SK-N-SH (cell line): ENCODE results near the gene NME3. TPM values are rescaled to one million over a fixed set of nuclear protein-coding genes. Genes with fewer than 3 reads are reported as not detected.

ENCODE experiments used
- CTCF ChIA-PET: fragments of 300-600, 350-600 bp; formaldehyde crosslinking; extraction: SDS; loops from one replicate; lab custom pipeline; 2021; lab: Yijun Ruan, JAX
- POLR2A ChIA-PET: fragments of 350-600 bp; sonication (Branson Sonifier 250); formaldehyde crosslinking; extraction: SDS; loops from one replicate; lab custom pipeline; 2020; ENCODE audit warnings: antibody characterized with exemption, inconsistent platforms; lab: Yijun Ruan, JAX
- DNase-seq: peaks from one replicate; pipeline ENCODE4 v3.0.0; 2012
- H2AFZ ChIP-seq: fragments of 200-600 bp; sonication (generic); 2 replicates; pipeline ENCODE4 v1.8.1; 2016; ENCODE audit warnings: antibody characterized with exemption, mild to moderate bottlenecking, low read depth
- H3F3A ChIP-seq: fragments of 200-600 bp; sonication (generic); replicated peaks from 2 replicates; pipeline ENCODE3; 2016; ENCODE audit warnings: antibody characterized with exemption, mild to moderate bottlenecking; ENCODE audit not compliant: insufficient read depth
- H3K27ac ChIP-seq, 2 experiments: fragments of 200-500 bp in 1 of 2; fragments of 200-600 bp in 1 of 2; sonication (Bioruptor generic) in 1 of 2; sonication (generic), shearing (Covaris generic) in 1 of 2; 2 replicates each; pipeline versions ENCODE4 v1.5.1 to v1.6.1; 2014 to 2016; ENCODE audit warnings: low read depth in 2 of 2, inconsistent platforms in 1 of 2, low read length in 1 of 2, mild to moderate bottlenecking in 1 of 2, mixed read lengths in 1 of 2
- H3K27me3 ChIP-seq: fragments of 200-600 bp; sonication (generic), shearing (Covaris generic); 2 replicates; pipeline ENCODE4 v1.6.1; 2016; ENCODE audit warnings: mixed run types; ENCODE audit not compliant: insufficient read depth
- H3K36me3 ChIP-seq, 2 experiments: fragments of 200-500 bp in 1 of 2; fragments of 200-600 bp in 1 of 2; sonication (Bioruptor generic) in 1 of 2; sonication (generic) in 1 of 2; replicated peaks in 1 of 2; 2 replicates each; pipeline versions ENCODE3 to v1.5.1; 2014 to 2016; ENCODE audit warnings: low read length in 1 of 2, mild to moderate bottlenecking in 1 of 2; ENCODE audit not compliant: insufficient read depth in 2 of 2, control insufficient read depth in 1 of 2
- H3K4me1 ChIP-seq, 2 experiments: fragments of 200-500 bp in 1 of 2; fragments of 200-600 bp in 1 of 2; sonication (Bioruptor generic) in 1 of 2; sonication (generic), shearing (Covaris generic) in 1 of 2; 2 replicates each; pipeline versions ENCODE4 v1.5.1 to v1.6.1; 2014 to 2016; ENCODE audit warnings: low read depth in 1 of 2, low read length in 1 of 2, mixed run types in 1 of 2; ENCODE audit not compliant: insufficient read depth in 2 of 2, control insufficient read depth in 1 of 2
- H3K4me2 ChIP-seq: fragments of 200-600 bp; sonication (generic), shearing (Covaris generic); 2 replicates; pipeline ENCODE4 v1.6.1; 2017; ENCODE audit warnings: mixed run types
- H3K4me3 ChIP-seq, 2 experiments: fragments of 200-500 bp in 1 of 2; fragments of 200-600 bp in 1 of 2; sonication (Bioruptor generic) in 1 of 2; sonication (generic), shearing (Covaris generic) in 1 of 2; 2 replicates each; pipeline versions ENCODE4 v1.5.1 to v1.8.1; 2014 to 2016; ENCODE audit warnings: low read depth in 2 of 2, inconsistent platforms in 1 of 2, low read length in 1 of 2, mild to moderate bottlenecking in 1 of 2, mixed read lengths in 1 of 2, moderate library complexity in 1 of 2
- H3K79me2 ChIP-seq: fragments of 200-600 bp; sonication (generic); 2 replicates; pipeline ENCODE4 v1.8.1; 2017; ENCODE audit warnings: mild to moderate bottlenecking; ENCODE audit not compliant: insufficient read depth
- H3K9ac ChIP-seq: fragments of 200-600 bp; sonication (generic); 2 replicates; pipeline ENCODE4 v1.6.1; 2017; ENCODE audit warnings: mixed run types
- H3K9me2 ChIP-seq: fragments of 200-600 bp; sonication (generic); 2 replicates; pipeline ENCODE4 v1.6.1; 2017; ENCODE audit warnings: mixed run types
- H3K9me3 ChIP-seq: fragments of 200-600 bp; sonication (generic); 2 replicates; pipeline ENCODE4 v1.6.1; 2017; ENCODE audit warnings: mixed run types, mild to moderate bottlenecking, moderate library complexity
- H4K20me1 ChIP-seq: fragments of 200-600 bp; sonication (generic); 2 replicates; pipeline ENCODE4 v1.6.1; 2017; ENCODE audit warnings: mild to moderate bottlenecking, mixed run types; ENCODE audit not compliant: insufficient read depth
- CHD2 ChIP-seq: fragments of 150-350 bp; IDR thresholded peaks from 2 replicates; pipeline ENCODE4 v1.6.1; 2018; ENCODE audit warnings: low read length; ENCODE audit not compliant: partially characterized antibody
- EZH2phosphoT487 ChIP-seq: fragments of 200-600 bp; sonication (generic); IDR thresholded peaks from 2 replicates; pipeline ENCODE4 v1.6.1; 2017; ENCODE audit warnings: low read depth, mixed run types, mild to moderate bottlenecking, antibody characterized with exemption, moderate library complexity, borderline replicate concordance
- FOSL2 ChIP-seq: IDR thresholded peaks from 2 replicates; pipeline ENCODE4 v1.4.0; 2012; ENCODE audit warnings: low read depth, mild to moderate bottlenecking, moderate library complexity, borderline replicate concordance
- GABPA ChIP-seq: IDR thresholded peaks from 2 replicates; pipeline ENCODE4 v1.4.0; 2012; ENCODE audit warnings: low read depth, mild to moderate bottlenecking
- MAX ChIP-seq: IDR thresholded peaks from 2 replicates; pipeline ENCODE4 v1.4.0; 2012; ENCODE audit warnings: low read depth
- MEF2A ChIP-seq: IDR thresholded peaks from 2 replicates; pipeline ENCODE4 v1.4.0; 2012; ENCODE audit warnings: low read depth, borderline replicate concordance
- MXI1 ChIP-seq: IDR thresholded peaks from 2 replicates; pipeline ENCODE4 v1.6.1; 2012; ENCODE audit warnings: mild to moderate bottlenecking, low read depth, low read length, improper control_type of control experiment
- REST ChIP-seq: IDR thresholded peaks from 2 replicates; pipeline ENCODE4 v1.6.1; 2012; ENCODE audit warnings: mild to moderate bottlenecking, low read depth, low read length, moderate library complexity
- RFX5 ChIP-seq: IDR thresholded peaks from 2 replicates; pipeline ENCODE4 v1.6.1; 2012; ENCODE audit warnings: mild to moderate bottlenecking, improper control_type of control experiment, low read length
- RXRA ChIP-seq: IDR thresholded peaks from 2 replicates; pipeline ENCODE4 v1.4.0; 2012; ENCODE audit warnings: low read depth, mild to moderate bottlenecking, borderline replicate concordance
- SIN3A ChIP-seq: IDR thresholded peaks from 2 replicates; pipeline ENCODE4 v1.6.1; 2012; ENCODE audit warnings: low read depth, mild to moderate bottlenecking, low read length, moderate library complexity, borderline replicate concordance
- SMC3 ChIP-seq: IDR thresholded peaks from 2 replicates; pipeline ENCODE4 v1.6.1; 2012; ENCODE audit warnings: low read depth, low read length, improper control_type of control experiment
- TAF1 ChIP-seq: IDR thresholded peaks from 2 replicates; pipeline ENCODE4 v1.6.1; 2012; ENCODE audit warnings: low read depth, mild to moderate bottlenecking, low read length, moderate library complexity, borderline replicate concordance
- TCF12 ChIP-seq: IDR thresholded peaks from 2 replicates; pipeline ENCODE4 v1.4.0; 2012
- TEAD4 ChIP-seq: IDR thresholded peaks from 2 replicates; pipeline ENCODE4 v1.4.0; 2012; ENCODE audit warnings: mild to moderate bottlenecking, borderline replicate concordance; ENCODE audit not compliant: insufficient read depth
- USF1 ChIP-seq: IDR thresholded peaks from 2 replicates; pipeline ENCODE4 v1.4.0; 2012; ENCODE audit warnings: low read depth, borderline replicate concordance
- USF2 ChIP-seq: fragments of 150-350 bp; IDR thresholded peaks from 2 replicates; pipeline ENCODE4 v1.6.1; 2017; ENCODE audit warnings: antibody characterized with exemption, low read length, low read depth, borderline replicate concordance
- YY1 ChIP-seq: IDR thresholded peaks from 2 replicates; pipeline ENCODE4 v1.4.0; 2012; ENCODE audit warnings: low read depth, mild to moderate bottlenecking
- WGBS: methylation state at CpG from one replicate; pipeline ENCODE4 v1.1.6; 2017; ENCODE audit warnings: low lambda C conversion rate; 5-methylcytosine and 5-hydroxymethylcytosine counted together
- polyA plus RNA-seq, 3 experiments: library from polyadenylated mRNA; depleted of rRNA; stranded (reverse); fragments of >200 nt; gene quantifications; 2 replicates each; pipeline ENCODE4 v1.2.3, GENCODE V29; 2012
- TF ChIP-seq, protein P1 (sequence below): IDR thresholded peaks from 2 replicates; pipeline ENCODE4 v1.4.0; 2012; ENCODE audit warnings: low read depth, borderline replicate concordance
- TF ChIP-seq, protein P2 (sequence below): fragments of 200-600 bp; sonication (generic); IDR thresholded peaks from 2 replicates; pipeline ENCODE4 v1.6.1; 2017; ENCODE audit warnings: antibody characterized with exemption, mild to moderate bottlenecking, moderate library complexity

The NME3 gene
- polyA plus RNA-seq, 1 of the 3 experiments (the other 2 are of a cell fraction) = 77.2 TPM

- H3K27ac ChIP-seq = no peak overlapping the region
- DNase-seq = no peak
- WGBS = 92% methylated on average over 9 of the region's 10 CpGs
- H3K9ac ChIP-seq = no peak overlapping the region
- peaks cover 8 to 10% of the 10 kb centered on the region in 2 experiments for H3K36me3 ChIP-seq
- ChIA-PET CTCF (no interaction called here), POLR2A (interaction anchor here (0.6 kb wide), 1 partner anchor 12 kb away, joined by 3 read pairs; no protein-coding TSS in a partner anchor)
- H3K27me3 ChIP-seq = no peaks in the 10 kb centered on the region
- H3K79me2 ChIP-seq = peaks cover 3% of the 10 kb centered on the region; the same call in 1 of the 2 replicates
- H4K20me1 ChIP-seq = no peaks in the 10 kb centered on the region
- no peak overlapping the region for H3K4me2 ChIP-seq
- no peaks in the 10 kb centered on the region for H3K9me2 ChIP-seq
- no peaks in the 10 kb centered on the region for H3K9me3 ChIP-seq
- H3K4me1 ChIP-seq = no peaks in the 10 kb centered on the region
- H3F3A ChIP-seq = no peaks in the 10 kb centered on the region
- no peak overlapping the region for H2AFZ ChIP-seq
- H3K4me3 ChIP-seq = no peak overlapping the region
- no peak for TF ChIP-seq FOSL2
- TF ChIP-seq EZH2phosphoT487 = no peak
- TF ChIP-seq MXI1 = no peak
- no peak for TF ChIP-seq SIN3A
- TF ChIP-seq TCF12 = no peak
- no peak for TF ChIP-seq REST
- no peak for TF ChIP-seq USF2
- TF ChIP-seq, protein P1, sequence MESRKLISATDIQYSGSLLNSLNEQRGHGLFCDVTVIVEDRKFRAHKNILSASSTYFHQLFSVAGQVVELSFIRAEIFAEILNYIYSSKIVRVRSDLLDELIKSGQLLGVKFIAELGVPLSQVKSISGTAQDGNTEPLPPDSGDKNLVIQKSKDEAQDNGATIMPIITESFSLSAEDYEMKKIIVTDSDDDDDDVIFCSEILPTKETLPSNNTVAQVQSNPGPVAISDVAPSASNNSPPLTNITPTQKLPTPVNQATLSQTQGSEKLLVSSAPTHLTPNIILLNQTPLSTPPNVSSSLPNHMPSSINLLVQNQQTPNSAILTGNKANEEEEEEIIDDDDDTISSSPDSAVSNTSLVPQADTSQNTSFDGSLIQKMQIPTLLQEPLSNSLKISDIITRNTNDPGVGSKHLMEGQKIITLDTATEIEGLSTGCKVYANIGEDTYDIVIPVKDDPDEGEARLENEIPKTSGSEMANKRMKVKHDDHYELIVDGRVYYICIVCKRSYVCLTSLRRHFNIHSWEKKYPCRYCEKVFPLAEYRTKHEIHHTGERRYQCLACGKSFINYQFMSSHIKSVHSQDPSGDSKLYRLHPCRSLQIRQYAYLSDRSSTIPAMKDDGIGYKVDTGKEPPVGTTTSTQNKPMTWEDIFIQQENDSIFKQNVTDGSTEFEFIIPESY = no peak
- TF ChIP-seq RFX5 = no peak
- TF ChIP-seq, protein P2, sequence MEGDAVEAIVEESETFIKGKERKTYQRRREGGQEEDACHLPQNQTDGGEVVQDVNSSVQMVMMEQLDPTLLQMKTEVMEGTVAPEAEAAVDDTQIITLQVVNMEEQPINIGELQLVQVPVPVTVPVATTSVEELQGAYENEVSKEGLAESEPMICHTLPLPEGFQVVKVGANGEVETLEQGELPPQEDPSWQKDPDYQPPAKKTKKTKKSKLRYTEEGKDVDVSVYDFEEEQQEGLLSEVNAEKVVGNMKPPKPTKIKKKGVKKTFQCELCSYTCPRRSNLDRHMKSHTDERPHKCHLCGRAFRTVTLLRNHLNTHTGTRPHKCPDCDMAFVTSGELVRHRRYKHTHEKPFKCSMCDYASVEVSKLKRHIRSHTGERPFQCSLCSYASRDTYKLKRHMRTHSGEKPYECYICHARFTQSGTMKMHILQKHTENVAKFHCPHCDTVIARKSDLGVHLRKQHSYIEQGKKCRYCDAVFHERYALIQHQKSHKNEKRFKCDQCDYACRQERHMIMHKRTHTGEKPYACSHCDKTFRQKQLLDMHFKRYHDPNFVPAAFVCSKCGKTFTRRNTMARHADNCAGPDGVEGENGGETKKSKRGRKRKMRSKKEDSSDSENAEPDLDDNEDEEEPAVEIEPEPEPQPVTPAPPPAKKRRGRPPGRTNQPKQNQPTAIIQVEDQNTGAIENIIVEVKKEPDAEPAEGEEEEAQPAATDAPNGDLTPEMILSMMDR = no peak
- TF ChIP-seq MAX = no peak
- no peak for TF ChIP-seq YY1
- TF ChIP-seq CHD2 = no peak
- TF ChIP-seq SMC3 = no peak
- no peak for TF ChIP-seq MEF2A
- no peak for TF ChIP-seq TAF1
- no peak for TF ChIP-seq USF1
- no peak for TF ChIP-seq GABPA
- no peak for TF ChIP-seq TEAD4
- TF ChIP-seq RXRA = no peak
These were observed 36.3 kb upstream of the NME3 start for GRCh38 chr16:1807626-1808025.
